ENCODE data around the gene NCAPD3.

Gene NCAPD3

GRCh38 chr11:134246100-134246499 is 22.3 kb upstream of the NCAPD3 start:
- TF ChIP-seq GLIS3 (CRISPR knock-in tag; IDR thresholded peaks at IDR 0.05) = no peak
- TF ChIP-seq ZNF8 (CRISPR knock-in tag; IDR thresholded peaks at IDR 0.05) = no peak
- TF ChIP-seq ESRRG (CRISPR knock-in tag; IDR thresholded peaks at IDR 0.05) = no peak
- TF ChIP-seq ZNF70 (CRISPR knock-in tag; IDR thresholded peaks at IDR 0.05) = no peak
- TF ChIP-seq OSR1 (CRISPR knock-in tag; IDR thresholded peaks at IDR 0.05) = no peak
- no peak for TF ChIP-seq POU6F1 (CRISPR knock-in tag; IDR thresholded peaks at IDR 0.05; ENCODE audit: borderline replicate concordance, low read depth)
- TF ChIP-seq ZNF565 (CRISPR knock-in tag; conservative IDR thresholded peaks at IDR 0.05; ENCODE audit: low read depth) = no peak
- no peak for TF ChIP-seq CSRNP3 (CRISPR knock-in tag; IDR thresholded peaks at IDR 0.05)
- no peak for TF ChIP-seq CSDC2 (CRISPR knock-in tag; IDR thresholded peaks at IDR 0.05)
- ATAC-seq = no peak

- no peak for TF ChIP-seq CSRNP3 (CRISPR knock-in tag; IDR thresholded peaks at IDR 0.05)
- no peak for ATAC-seq
These were observed 21.7 kb upstream of the NCAPD3 start for GRCh38 chr11:134245434-134245833.

- ATAC-seq = peak; percentile 88
- no peak for TF ChIP-seq PATZ1 (CRISPR knock-in tag; IDR thresholded peaks at IDR 0.05; ENCODE audit: borderline replicate concordance)
- TF ChIP-seq ARNTL (CRISPR knock-in tag; IDR thresholded peaks at IDR 0.05; ENCODE audit: borderline replicate concordance, low read depth) = no peak
- no peak for TF ChIP-seq ESRRG (CRISPR knock-in tag; IDR thresholded peaks at IDR 0.05)
- TF ChIP-seq CSRNP3 (CRISPR knock-in tag; IDR thresholded peaks at IDR 0.05) = no peak
- TF ChIP-seq ZNF565 (CRISPR knock-in tag; conservative IDR thresholded peaks at IDR 0.05; ENCODE audit: low read depth) = no peak
- no peak for TF ChIP-seq OSR1 (CRISPR knock-in tag; IDR thresholded peaks at IDR 0.05)
- TF ChIP-seq GLIS3 (CRISPR knock-in tag; IDR thresholded peaks at IDR 0.05) = no peak
- TF ChIP-seq TOX (CRISPR knock-in tag; IDR thresholded peaks at IDR 0.05; ENCODE audit: borderline replicate concordance) = no peak
- no peak for TF ChIP-seq ISL1 (CRISPR knock-in tag; IDR thresholded peaks at IDR 0.05)
- no peak for TF ChIP-seq SNAI2 (CRISPR knock-in tag; IDR thresholded peaks at IDR 0.05)
These were observed 20.8 kb upstream of the NCAPD3 start for GRCh38 chr11:134244593-134244992.

- ATAC-seq = no peak
- TF ChIP-seq PPARA (CRISPR knock-in tag; IDR thresholded peaks at IDR 0.05; ENCODE audit: borderline replicate concordance) = no peak
- no peak for TF ChIP-seq ESRRG (CRISPR knock-in tag; IDR thresholded peaks at IDR 0.05)
These were observed 20.1 kb upstream of the NCAPD3 start for GRCh38 chr11:134243913-134244312.

- no peak for TF ChIP-seq CSRNP3 (CRISPR knock-in tag; IDR thresholded peaks at IDR 0.05)
- ATAC-seq = no peak
These were observed 18.6 kb upstream of the NCAPD3 start for GRCh38 chr11:134242376-134242775.
